DND-41 (cell line): Measurements from ENCODE around the gene KRTAP10-7.

Source experiments
- EZH2 ChIP-seq: IDR thresholded peaks from 3 replicates; pipeline ENCODE4 v1.6.1; 2012; ENCODE audit warnings: borderline replicate concordance, low read depth, mild to moderate bottlenecking, moderate library complexity, low read length, inconsistent platforms; ENCODE audit not compliant: severe bottlenecking
- TF ChIP-seq, protein P1 (sequence below): IDR thresholded peaks from 2 replicates; pipeline ENCODE4 v1.5.1; 2012; ENCODE audit warnings: borderline replicate concordance, low read length, moderate library complexity, mild to moderate bottlenecking; ENCODE audit not compliant: poor library complexity, severe bottlenecking; ENCODE audit errors: extremely low read depth

DNA sequence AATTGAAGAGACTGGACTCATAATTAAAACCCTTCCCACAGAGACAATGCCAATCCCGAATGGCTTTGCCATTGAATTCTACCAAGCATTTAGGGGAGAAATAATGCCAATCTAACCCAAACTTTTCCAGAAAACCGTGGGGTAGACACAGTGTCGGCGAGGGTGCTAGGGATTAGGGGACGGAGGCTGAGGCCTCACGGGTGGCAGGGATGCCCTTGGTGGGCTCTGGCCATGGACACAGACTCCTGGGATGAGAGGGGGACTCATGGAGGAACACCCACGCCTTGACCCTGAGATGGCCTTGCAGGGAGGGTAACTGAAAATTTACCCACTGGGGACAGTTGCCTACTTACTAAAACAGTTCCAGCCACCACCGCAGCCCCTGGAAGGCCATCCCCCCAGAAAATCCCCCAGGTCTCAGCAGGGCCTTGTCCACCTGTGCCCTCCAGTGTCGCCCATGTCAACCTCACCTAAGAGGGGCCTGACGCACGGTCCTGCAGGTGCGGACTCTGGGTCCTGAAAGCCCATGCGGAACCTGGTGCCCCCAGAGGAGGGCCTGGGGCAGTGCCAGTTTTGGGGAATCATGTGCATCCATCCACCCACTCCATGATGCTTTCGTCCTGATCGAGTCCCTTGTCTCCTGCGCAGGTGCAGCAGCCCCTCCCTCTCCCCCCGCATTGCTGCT lies 21.9 kb upstream of the KRTAP10-7 start:
- TF ChIP-seq, protein P1, sequence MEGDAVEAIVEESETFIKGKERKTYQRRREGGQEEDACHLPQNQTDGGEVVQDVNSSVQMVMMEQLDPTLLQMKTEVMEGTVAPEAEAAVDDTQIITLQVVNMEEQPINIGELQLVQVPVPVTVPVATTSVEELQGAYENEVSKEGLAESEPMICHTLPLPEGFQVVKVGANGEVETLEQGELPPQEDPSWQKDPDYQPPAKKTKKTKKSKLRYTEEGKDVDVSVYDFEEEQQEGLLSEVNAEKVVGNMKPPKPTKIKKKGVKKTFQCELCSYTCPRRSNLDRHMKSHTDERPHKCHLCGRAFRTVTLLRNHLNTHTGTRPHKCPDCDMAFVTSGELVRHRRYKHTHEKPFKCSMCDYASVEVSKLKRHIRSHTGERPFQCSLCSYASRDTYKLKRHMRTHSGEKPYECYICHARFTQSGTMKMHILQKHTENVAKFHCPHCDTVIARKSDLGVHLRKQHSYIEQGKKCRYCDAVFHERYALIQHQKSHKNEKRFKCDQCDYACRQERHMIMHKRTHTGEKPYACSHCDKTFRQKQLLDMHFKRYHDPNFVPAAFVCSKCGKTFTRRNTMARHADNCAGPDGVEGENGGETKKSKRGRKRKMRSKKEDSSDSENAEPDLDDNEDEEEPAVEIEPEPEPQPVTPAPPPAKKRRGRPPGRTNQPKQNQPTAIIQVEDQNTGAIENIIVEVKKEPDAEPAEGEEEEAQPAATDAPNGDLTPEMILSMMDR: no peak
- TF ChIP-seq EZH2: no peak
